GM06990 (cell line): ENCODE results near the gene CATSPER4.

ENCODE experiments used
- DNase-seq: peaks from one replicate; pipeline ENCODE4 v3.0.0-alpha.2; 2011; ENCODE audit not compliant: insufficient read length; ENCODE audit errors: extremely low read depth
- H3K27me3 ChIP-seq: replicated peaks from 2 replicates; pipeline ENCODE4 v1.6.0; 2011; ENCODE audit warnings: low read length; ENCODE audit not compliant: control insufficient read depth, insufficient read depth
- H3K36me3 ChIP-seq: 2 replicates; pipeline ENCODE4 v1.5.1; 2011; ENCODE audit warnings: low read length; ENCODE audit not compliant: control insufficient read depth, insufficient read depth
- H3K4me3 ChIP-seq: replicated peaks from 2 replicates; pipeline ENCODE4 v1.5.1; 2011; ENCODE audit warnings: low read depth, mild to moderate bottlenecking, control low read depth, low read length
- TF ChIP-seq, protein P1 (sequence below): IDR thresholded peaks from 2 replicates; pipeline ENCODE4 v1.5.1; 2011; ENCODE audit warnings: low read length, control low read depth, mild to moderate bottlenecking, inconsistent platforms; ENCODE audit not compliant: insufficient read depth, poor library complexity, severe bottlenecking

CATSPER4 gene

DNA sequence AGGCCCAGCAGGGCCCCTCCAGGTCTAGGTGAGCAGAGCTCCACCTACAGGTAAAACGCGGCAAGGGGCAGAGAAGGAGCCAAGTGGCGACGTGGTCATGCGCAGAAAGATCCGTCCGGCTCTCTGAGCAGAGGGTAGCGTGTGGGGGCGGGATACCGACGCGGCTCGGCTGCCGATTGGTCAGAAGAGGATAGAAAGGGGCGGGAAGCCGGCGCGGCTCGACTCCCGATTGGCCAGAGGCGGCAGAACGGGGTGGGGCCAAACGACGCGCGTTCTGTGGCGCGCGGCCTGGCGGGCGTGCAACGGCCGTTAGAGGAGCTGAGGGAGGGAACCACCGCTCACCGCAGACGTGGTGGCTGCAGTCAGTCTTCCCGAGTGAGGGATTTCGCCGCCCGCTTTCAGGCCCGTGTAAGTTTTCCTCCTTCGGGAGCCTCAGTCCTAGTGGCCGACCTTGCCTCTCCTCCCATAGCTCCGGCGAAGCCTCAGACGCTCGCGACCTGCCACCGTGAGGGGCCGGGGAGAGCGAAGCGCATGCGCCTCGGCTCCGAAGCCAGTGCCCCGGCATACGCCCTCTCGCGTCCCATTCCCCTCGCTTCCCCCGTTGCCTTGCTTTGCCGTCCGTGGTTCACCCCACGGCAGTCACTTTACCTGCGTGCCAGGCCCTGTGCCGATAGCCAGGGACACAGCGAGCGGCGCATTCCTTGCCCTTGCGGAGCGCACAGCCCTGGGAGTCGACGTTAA is 43.7 kb downstream of the CATSPER4 start, which contains the start of gene CEP85:
TSS of gene CEP85 (plus strand) at position 298 of the 741 bp plus-strand sequence. CDS start 5,584 bp downstream, outside the sequence.
- Histone ChIP-seq H3K36me3 (no peaks in the 10 kb centered on the region), H3K4me3 (peak within 1 kb of the TSS; percentile 82), H3K27me3 (no peaks in the 10 kb centered on the region)
- TF ChIP-seq, protein P1, sequence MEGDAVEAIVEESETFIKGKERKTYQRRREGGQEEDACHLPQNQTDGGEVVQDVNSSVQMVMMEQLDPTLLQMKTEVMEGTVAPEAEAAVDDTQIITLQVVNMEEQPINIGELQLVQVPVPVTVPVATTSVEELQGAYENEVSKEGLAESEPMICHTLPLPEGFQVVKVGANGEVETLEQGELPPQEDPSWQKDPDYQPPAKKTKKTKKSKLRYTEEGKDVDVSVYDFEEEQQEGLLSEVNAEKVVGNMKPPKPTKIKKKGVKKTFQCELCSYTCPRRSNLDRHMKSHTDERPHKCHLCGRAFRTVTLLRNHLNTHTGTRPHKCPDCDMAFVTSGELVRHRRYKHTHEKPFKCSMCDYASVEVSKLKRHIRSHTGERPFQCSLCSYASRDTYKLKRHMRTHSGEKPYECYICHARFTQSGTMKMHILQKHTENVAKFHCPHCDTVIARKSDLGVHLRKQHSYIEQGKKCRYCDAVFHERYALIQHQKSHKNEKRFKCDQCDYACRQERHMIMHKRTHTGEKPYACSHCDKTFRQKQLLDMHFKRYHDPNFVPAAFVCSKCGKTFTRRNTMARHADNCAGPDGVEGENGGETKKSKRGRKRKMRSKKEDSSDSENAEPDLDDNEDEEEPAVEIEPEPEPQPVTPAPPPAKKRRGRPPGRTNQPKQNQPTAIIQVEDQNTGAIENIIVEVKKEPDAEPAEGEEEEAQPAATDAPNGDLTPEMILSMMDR: peak; percentile 94
- DNase-seq: peak; percentile 97

DNA sequence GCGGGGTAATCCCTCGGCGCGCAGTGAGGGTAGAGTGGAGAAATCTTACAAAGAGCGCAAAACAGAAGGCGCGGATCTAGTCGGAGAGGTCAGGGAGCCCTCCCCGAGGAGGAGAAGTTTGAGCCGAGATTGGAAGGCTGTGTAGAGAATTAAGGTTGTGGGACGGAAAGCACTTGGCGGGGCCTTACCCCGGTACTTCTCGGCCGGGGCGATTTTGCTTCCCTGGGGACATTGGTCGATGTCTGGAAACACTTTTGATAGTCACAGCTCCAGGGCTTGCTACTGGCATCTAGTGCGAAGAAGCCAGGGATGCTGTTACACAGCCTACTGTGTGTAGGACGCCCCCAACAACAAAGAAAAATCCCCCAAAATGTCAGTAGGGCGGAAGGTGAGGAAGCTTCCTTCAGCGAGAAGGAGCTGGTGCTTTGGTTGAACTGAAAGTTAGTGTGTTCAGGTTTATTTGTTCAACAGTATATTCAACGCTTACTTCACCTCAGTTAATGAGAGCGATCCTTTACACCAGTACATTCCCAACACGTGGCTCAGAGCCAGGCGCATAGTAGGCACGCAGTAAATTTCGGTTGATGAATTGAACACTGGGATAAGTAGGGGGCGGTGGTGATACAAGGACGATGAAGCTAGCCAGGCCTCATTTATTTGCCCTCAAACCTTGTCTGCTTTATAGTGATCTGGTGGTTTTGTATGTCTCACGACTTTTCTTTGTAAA is 44.4 kb downstream of the CATSPER4 start:
- DNase-seq: no peak
- TF ChIP-seq, protein P1: peak; percentile 24
- no peaks in the 10 kb centered on the region for H3K27me3 ChIP-seq

DNA sequence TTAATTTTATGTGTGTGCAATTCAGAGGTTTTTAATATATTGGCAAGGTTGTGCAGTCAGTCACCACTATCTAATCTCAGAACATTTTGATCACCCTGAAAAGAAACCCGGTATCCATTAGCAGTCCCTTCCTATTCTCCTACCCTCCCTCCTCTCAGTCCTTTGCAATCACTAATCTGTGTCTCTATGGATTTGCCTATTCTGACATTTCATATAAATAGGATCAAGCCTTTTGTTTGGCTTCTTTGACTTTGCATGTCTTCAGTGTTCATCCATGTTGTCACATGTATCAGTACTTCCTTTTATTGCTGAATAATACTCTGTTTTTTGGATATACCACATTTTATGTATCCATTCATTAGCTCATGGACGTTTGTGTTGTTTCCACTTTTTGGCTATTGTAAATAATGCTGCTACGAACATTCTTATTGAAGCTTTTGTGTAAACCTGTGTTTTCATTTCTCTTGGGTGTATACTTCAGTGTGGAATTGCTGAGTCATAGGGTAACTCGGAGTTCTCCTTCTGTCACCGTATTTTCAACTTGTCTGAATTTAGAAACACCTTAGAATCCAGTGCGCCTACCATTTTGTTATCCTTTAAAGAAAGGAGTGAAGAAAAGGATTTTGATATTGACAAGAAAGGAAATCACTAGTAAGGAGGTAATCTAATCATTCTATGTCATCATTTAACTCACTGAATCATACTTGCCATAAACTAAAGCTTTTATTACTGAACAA is 47.0 kb downstream of the CATSPER4 start:
- TF ChIP-seq, protein P1: no peak
- Histone ChIP-seq H3K4me3 (0 out of 2 replicates have a peak overlapping the region, but pooled peaks have one; percentile 7), H3K36me3 (no peaks in the 10 kb centered on the region), H3K27me3 (no peaks in the 10 kb centered on the region)
- no peak for DNase-seq

More for the DNA sequence above, 44.4 kb downstream of the CATSPER4 start:
- Histone ChIP-seq H3K36me3 (no peaks in the 10 kb centered on the region), H3K4me3 (peak overlapping the region; percentile 82)

DNA sequence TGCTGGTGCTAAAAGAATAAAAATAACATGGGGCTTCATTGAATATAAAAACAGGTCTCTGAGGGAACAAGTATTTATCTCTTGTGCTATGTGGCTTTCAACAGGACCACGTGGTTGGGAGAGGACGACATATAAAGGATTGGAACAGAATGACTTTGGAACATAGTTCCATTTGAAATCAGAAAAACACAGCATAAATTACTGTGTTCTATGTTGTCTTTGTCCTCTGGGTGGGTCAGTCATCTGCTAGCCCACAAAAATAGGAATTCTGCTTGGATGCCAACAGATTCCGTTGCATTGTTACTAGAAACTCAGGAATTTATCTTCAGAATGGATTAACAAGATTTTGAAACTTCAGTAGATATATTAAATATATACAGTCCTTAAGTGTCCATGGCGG is 49.5 kb downstream of the CATSPER4 start:
- peaks cover 4% of the 10 kb centered on the region for H3K36me3 ChIP-seq
- TF ChIP-seq, protein P1: no peak
- no peaks in the 10 kb centered on the region for H3K27me3 ChIP-seq
- no peak for DNase-seq
- no peak overlapping the region for H3K4me3 ChIP-seq
